ENCODE measurements around the gene EMD.

Gene EMD

DNA sequence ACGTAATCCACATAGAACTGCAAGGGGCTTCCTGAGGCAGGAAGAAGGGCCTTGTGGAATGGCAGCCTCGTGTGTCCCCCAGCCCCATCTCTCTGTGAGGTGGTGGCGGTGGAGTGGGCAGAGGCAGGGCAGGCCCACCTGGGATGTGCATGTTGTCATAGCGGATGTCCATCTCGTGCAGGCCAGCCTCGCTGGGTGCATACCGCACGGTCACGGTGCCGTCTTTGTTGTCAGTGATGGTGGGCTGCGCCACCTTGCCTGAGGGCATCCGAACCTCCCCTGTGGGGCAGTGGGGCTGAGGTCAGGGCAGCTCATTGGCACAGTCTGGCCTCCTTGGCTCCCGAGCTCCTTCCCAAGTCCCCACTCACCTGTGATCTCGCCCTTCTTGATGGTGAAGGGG, 25.1 kb upstream of the EMD start:
- TF ChIP-seq, protein P1, sequence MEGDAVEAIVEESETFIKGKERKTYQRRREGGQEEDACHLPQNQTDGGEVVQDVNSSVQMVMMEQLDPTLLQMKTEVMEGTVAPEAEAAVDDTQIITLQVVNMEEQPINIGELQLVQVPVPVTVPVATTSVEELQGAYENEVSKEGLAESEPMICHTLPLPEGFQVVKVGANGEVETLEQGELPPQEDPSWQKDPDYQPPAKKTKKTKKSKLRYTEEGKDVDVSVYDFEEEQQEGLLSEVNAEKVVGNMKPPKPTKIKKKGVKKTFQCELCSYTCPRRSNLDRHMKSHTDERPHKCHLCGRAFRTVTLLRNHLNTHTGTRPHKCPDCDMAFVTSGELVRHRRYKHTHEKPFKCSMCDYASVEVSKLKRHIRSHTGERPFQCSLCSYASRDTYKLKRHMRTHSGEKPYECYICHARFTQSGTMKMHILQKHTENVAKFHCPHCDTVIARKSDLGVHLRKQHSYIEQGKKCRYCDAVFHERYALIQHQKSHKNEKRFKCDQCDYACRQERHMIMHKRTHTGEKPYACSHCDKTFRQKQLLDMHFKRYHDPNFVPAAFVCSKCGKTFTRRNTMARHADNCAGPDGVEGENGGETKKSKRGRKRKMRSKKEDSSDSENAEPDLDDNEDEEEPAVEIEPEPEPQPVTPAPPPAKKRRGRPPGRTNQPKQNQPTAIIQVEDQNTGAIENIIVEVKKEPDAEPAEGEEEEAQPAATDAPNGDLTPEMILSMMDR (IDR thresholded peaks at IDR 0.05) = no peak

DNA sequence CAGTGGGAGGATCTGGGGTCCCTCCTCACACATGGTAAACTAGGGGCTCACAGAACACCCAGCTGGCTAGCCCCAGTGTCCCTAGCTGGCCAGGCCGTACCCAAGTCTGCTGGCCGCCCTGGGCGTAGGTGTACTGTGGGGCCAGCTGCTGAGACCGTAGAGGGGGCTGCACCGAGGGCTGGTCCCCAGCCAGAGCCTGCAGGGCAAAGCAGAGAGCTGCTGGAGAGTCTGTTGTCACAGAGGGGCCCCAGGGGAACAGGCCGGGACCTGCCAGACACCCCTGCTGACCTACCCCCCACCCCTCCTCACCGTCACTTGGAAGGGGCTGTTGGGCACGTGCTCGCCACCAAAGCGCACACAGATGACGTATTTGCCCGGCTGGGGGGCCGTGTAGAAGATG, 24.6 kb upstream of the EMD start:
- TF ChIP-seq, protein P1 (IDR thresholded peaks at IDR 0.05) = no peak

DNA sequence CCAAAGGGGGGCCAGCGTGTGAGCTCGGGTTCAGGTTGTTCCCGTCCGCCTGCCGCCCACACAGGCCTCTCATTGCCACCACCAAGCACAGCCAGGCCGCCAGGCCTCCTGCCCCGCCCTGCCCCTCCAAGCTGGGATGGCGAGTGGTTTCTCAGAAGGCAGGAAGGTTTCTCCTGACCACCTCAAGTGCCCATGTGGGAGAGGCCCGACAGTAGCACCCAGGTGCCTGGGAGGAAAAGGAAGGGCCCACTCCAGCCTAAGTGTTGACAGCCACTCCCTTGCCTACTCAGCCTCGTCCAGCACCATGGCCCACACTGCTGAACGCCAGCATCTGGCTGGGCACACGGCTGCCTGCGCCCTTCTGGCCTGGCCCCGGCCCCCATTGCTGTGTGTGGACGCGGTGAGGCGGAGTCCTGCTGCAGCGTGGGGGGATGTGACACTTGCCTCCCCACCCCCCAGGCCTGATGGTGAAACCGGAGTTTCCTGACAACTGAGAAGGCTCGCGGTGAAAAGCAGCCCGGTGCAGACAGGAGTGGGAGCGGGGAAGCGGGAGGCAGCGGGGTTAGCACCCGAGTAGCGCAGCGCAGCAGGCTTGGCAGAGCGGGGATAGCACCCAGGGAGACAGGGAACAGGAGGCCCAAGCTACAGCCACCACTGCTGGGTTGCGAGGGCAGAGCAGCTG, 23.9 kb upstream of the EMD start:
- TF ChIP-seq, protein P1 (IDR thresholded peaks at IDR 0.05) = no peak

DNA sequence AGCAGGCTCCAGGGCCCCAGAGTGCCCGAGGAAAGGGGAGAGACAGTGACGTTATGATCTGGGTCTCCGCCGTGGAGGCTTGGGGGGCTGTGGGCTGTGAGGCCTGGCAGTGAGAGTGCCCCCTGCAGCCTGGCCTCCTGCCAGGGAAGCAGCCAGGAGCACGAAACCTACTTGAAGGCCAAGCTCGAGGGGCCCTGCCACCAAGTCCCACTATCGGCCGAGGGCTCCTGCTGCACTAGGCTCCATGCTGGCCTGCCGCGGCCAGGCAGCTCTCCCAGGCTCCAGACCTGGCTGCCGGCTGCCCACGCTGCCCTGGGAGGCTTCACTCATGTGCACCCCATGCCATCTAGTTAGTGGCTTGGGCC, 23.3 kb upstream of the EMD start:
- TF ChIP-seq, protein P1 (IDR thresholded peaks at IDR 0.05) = no peak; the same call in 1 of the 2 replicates

DNA sequence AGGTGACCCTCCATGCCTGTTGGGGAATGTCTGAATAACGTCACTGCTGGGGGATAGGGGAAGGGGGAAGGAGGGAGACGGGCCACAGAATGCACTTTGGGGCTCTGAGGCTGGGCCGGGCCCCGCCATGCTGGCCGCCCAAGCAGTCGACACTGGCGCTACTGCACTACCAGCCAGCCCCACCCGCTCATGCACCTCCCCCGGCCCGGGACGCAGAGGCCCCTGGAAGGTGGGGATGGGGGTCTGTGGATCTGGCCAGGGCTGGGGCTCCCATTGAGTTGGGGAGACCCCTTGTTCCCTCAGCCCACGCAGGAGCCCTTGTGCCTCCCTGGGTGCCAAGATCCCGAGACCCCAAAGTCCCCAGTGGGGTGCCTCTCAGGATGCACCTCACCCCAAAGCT, 22.5 kb upstream of the EMD start:
- TF ChIP-seq, protein P1 (IDR thresholded peaks at IDR 0.05) = no peak

DNA sequence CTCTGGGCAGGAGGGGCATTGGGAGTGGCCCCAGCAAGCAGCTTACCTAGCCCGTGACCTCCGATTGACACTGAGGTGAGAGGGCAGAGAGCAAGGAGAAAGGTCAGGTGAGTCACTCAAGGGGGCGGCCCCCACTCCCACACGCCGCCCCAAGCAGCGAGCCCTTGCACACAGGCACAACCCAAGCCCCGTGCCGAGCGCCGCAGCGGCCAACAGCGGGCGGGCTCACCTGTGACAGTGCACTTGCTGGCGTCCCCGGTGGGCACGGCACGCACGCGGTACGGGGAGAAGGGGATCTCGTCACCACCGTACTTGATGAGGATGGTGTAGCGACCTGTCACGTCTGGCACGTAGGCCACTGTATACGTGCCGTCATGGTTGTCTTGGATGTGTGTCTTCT, 21.9 kb upstream of the EMD start:
- TF ChIP-seq, protein P1 (IDR thresholded peaks at IDR 0.05) = no peak

DNA sequence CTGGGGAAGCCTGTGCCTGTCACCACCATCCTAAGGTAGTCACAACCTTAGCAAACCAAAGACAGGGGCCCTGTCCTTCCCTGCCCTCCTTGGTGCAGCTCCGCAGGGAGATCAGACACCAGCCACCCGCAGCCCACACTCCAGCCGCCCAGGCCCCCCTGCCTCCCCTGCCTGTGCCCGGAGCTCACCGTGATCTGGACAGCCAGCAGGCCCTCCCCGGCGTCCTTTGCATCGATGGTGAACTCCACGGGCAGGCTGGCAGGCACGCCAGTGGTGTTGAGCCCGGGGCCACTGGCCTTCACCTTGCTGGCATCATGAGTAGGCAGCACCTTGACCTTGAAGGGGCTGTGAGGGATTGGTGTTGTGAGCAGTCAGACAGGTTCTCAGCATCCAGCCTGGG, 21.1 kb upstream of the EMD start:
- TF ChIP-seq, protein P1 (IDR thresholded peaks at IDR 0.05) = no peak

DNA sequence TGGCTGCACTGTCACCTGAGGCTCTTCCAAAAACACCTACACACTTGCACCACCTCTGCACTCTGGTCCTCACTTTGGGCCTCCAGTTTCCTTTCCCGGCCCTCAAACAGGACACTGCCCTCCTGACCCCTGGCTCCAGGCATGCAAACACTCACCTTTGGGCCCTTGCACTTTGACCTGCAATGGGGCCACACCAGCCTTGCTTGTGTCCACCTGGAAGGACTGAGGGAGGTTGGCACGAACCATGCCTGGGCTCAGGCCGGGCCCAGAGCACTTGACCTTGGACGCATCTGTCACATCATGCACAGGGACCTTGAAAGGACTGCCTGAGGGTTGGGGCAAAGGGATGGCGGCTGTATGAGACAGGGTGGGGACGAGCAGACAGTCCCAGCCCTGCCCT, 20.3 kb upstream of the EMD start:
- TF ChIP-seq, protein P1 (IDR thresholded peaks at IDR 0.05) = no peak

Data from LNCAP (cell line).